Measurements from ENCODE around the gene FARP2. TPM values are rescaled to one million over a fixed set of nuclear protein-coding genes. Genes with fewer than 3 reads are reported as not detected.

FARP2 gene
- total RNA-seq, 1 experiment from 2014 or later, result 49.3 TPM

GRCh38 chr2:241417626-241418025 lies 61.5 kb downstream of the FARP2 start:
- Histone ChIP-seq H3K9me3 (ENCODE audit: control insufficient read depth in 1 of 2, insufficient read depth in 1 of 2, low read depth in 1 of 2, low read length in 2 of 2) (no peaks in the 10 kb centered on the region), H4K20me1 (ENCODE audit: insufficient read depth) (no peaks in the 10 kb centered on the region), H3K4me1 (ENCODE audit: control insufficient read depth in 1 of 2, insufficient read depth in 2 of 2, low read length in 2 of 2) (no peaks in the 10 kb centered on the region), H3K4me3 (replicated peaks in 1 of 2; ENCODE audit: low read depth in 1 of 2, low read length in 2 of 2) (no peak overlapping the region), H3K9ac (ENCODE audit: low read length) (no peak overlapping the region), H3K27me3 (ENCODE audit: insufficient read depth, low read length) (no peaks in the 10 kb centered on the region), H3K36me3 (ENCODE audit: control insufficient read depth in 1 of 2, insufficient read depth in 2 of 2, low read length in 2 of 2) (peaks cover 11 to 20% of the 10 kb centered on the region in 2 experiments; a peak in 3 of 4 replicates), H3K9me2 (ENCODE audit: insufficient read depth) (no peaks in the 10 kb centered on the region), H3K27ac (ENCODE audit: low read depth, low read length) (no peak overlapping the region), H3K4me2 (ENCODE audit: low read length) (no peak overlapping the region), H3K79me2 (ENCODE audit: insufficient read depth, low read length) (no peaks in the 10 kb centered on the region), H2AFZ (ENCODE audit: low read depth, low read length, poor library complexity, severe bottlenecking) (no peak overlapping the region)
- POLR2A ChIA-PET, result no interaction called here
- RAD21 ChIA-PET (ENCODE audit: low non-redundant PET in 1 of 2, low total read pairs in 2 of 2, uncharacterized antibody in 2 of 2, unreplicated experiment in 2 of 2), result no interaction called here
- no TSS peak for BruUV-seq (replicated peaks)
- ATAC-seq (no peak), DNase-seq (ENCODE audit: low read depth, low spot score) (no peak)
- intact Hi-C loops (cut with micrococcal nuclease), result no loop called here
- no peak for TF ChIP-seq ZNF274 (IDR thresholded peaks at IDR 0.05; ENCODE audit: low read depth, low read length)
- TF ChIP-seq EGR1 (IDR thresholded peaks at IDR 0.05; ENCODE audit: low read depth), result no peak
- TF ChIP-seq CBX3 (IDR thresholded peaks at IDR 0.05; ENCODE audit: low read depth), result no peak
- TF ChIP-seq JUND (IDR thresholded peaks at IDR 0.05), result no peak
- no peak for TF ChIP-seq SRF (IDR thresholded peaks at IDR 0.05; ENCODE audit: low read depth)
- CTCF ChIA-PET, result no interaction called here

GRCh38 chr2:241421330-241421729 lies 65.2 kb downstream of the FARP2 start:
- POLR2A ChIA-PET, result no interaction called here
- H3K4me3 ChIP-seq (replicated peaks in 1 of 2; ENCODE audit: low read depth in 1 of 2, low read length in 2 of 2), result no peak overlapping the region
- ATAC-seq (no peak), DNase-seq (ENCODE audit: low read depth, low spot score) (no peak)
- no peak overlapping the region for H2AFZ ChIP-seq (ENCODE audit: low read depth, low read length, poor library complexity, severe bottlenecking)
- peaks cover 6 to 11% of the 10 kb centered on the region in 2 experiments; a peak in 3 of 4 replicates for H3K36me3 ChIP-seq (ENCODE audit: control insufficient read depth in 1 of 2, insufficient read depth in 2 of 2, low read length in 2 of 2)
- no peak overlapping the region for H3K27ac ChIP-seq (ENCODE audit: low read depth, low read length)
- H3K9ac ChIP-seq (ENCODE audit: low read length), result no peak overlapping the region
- no peaks in the 10 kb centered on the region for H3K4me1 ChIP-seq (ENCODE audit: control insufficient read depth in 1 of 2, insufficient read depth in 2 of 2, low read length in 2 of 2)
- no peak overlapping the region for H3K4me2 ChIP-seq (ENCODE audit: low read length)
- intact Hi-C loops (cut with micrococcal nuclease), result no loop called here
- CTCF ChIA-PET, result no interaction called here
- no peaks in the 10 kb centered on the region for H4K20me1 ChIP-seq (ENCODE audit: insufficient read depth)
- no TSS peak for BruUV-seq (replicated peaks)
- H3K9me3 ChIP-seq (ENCODE audit: control insufficient read depth in 1 of 2, insufficient read depth in 1 of 2, low read depth in 1 of 2, low read length in 2 of 2), result no peaks in the 10 kb centered on the region
- H3K27me3 ChIP-seq (ENCODE audit: insufficient read depth, low read length), result no peaks in the 10 kb centered on the region
- RAD21 ChIA-PET (ENCODE audit: low non-redundant PET in 1 of 2, low total read pairs in 2 of 2, uncharacterized antibody in 2 of 2, unreplicated experiment in 2 of 2), result no interaction called here
- H3K9me2 ChIP-seq (ENCODE audit: insufficient read depth), result no peaks in the 10 kb centered on the region
- H3K79me2 ChIP-seq (ENCODE audit: insufficient read depth, low read length), result no peaks in the 10 kb centered on the region
- TF ChIP-seq CEBPB (IDR thresholded peaks at IDR 0.05; ENCODE audit: low read depth) (no peak), SP1 (IDR thresholded peaks at IDR 0.05; ENCODE audit: low read depth) (no peak), TCF7L2 (IDR thresholded peaks at IDR 0.05; ENCODE audit: borderline replicate concordance, extremely low read depth, insufficient read depth, insufficient read length) (no peak), YY1 (IDR thresholded peaks at IDR 0.05; ENCODE audit: extremely low read depth, insufficient replicate concordance, low read depth, low read length) (no peak), REST (IDR thresholded peaks at IDR 0.05; ENCODE audit: low read depth) (no peak), RAD21 (IDR thresholded peaks at IDR 0.05; ENCODE audit: low read depth) (no peak), SIN3A (IDR thresholded peaks at IDR 0.05; ENCODE audit: low read depth) (no peak), JUND (IDR thresholded peaks at IDR 0.05) (no peak), SRF (IDR thresholded peaks at IDR 0.05; ENCODE audit: low read depth) (no peak), POLR2AphosphoS5 (IDR thresholded peaks at IDR 0.05; ENCODE audit: low read depth, low read length) (no peak), EGR1 (IDR thresholded peaks at IDR 0.05; ENCODE audit: low read depth) (no peak), POLR2A (IDR thresholded peaks at IDR 0.05; ENCODE audit: borderline replicate concordance, extremely low read depth, insufficient read depth, insufficient read length) (no peak), ZBTB33 (IDR thresholded peaks at IDR 0.05; ENCODE audit: extremely low read depth, insufficient replicate concordance, low read length) (no peak), ATF3 (IDR thresholded peaks at IDR 0.05) (no peak), EZH2phosphoT487 (IDR thresholded peaks at IDR 0.05; ENCODE audit: borderline replicate concordance) (no peak)

Measured in HCT116 (cell line).